Measurements from ENCODE around the gene SRRM1.
"Not testable (repeated sequence)": the region's sequence is repeated elsewhere in the genome, so short reads cannot be mapped to it uniquely, and the experiment has no call there.

The SRRM1 gene

DNA sequence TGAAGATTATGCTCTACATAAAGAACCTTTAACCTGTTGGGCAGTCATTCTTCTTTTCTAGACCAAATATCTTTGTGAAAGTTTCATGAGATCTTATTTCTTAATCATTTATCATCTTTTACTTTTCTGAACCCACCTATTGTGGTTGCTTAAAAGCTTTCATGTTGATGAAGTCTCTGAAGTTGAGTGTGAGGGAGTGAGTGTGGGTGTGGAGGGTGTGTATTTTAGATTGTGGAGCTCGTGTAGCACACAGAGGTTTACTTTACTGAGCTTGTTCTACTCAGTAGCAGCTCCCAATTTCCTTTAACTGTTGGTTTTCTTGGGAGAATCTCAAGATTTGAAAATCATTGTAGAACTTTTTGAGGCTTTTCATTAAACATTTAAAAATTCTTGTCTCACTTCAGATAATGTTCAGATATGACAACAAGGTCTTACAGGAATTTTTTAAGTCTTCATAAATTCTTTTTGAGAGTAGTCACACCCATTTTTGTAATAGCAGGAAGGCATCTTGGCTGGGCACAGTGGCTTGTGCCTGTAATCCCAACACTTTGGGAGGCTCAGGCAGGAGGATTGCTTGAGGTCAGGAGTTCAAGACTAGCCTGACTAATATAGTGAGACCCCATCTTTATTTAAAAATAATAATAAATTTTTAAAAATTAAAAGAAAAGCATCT, 17.0 kb downstream of the SRRM1 start:
- CTCF ChIA-PET = no interaction called here
- DNase-seq (ENCODE audit: extremely low spot score) = no peak
- no peak for TF ChIP-seq FOXK2 (IDR thresholded peaks at IDR 0.05)
- no peak for TF ChIP-seq ZNF384 (IDR thresholded peaks at IDR 0.05)
- TF ChIP-seq FOXA1 (IDR thresholded peaks at IDR 0.05) = no peak
- TF ChIP-seq PKNOX1 (IDR thresholded peaks at IDR 0.05) = no peak
- TF ChIP-seq SUZ12 (IDR thresholded peaks at IDR 0.05) = no peak
- POLR2A ChIA-PET = no interaction called here

DNA sequence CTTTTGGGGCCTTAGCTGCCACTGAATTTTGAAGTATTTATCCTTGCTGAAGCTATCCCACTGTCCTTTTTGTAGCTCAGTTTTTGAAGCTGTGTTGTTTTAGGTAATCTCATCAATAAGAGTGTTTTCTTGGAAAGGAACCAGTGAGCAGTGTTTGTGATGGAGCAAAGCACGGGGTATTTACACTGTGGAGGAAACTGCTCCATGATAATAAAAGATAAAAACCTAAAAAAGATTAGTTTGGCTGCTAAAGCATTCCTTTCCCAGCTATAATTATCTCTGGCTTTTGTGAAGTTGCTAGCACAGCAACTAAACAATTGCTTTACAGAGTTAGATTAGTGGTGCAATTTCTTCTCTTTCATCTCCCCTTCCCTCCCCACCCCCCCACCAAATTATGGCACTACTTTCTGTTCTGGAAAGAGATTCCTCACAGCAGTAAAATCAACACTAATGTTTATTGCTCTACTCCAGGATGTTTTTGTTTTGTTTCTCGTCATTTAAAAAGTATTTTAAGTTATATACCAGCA, 21.5 kb downstream of the SRRM1 start:
- ChIA-PET POLR2A (no interaction called here), CTCF (interaction anchor here (0.6 to 1.0 kb wide), 3 partner anchors 9 to 24 kb away, joined by 3 to 7 read pairs (median 4); no protein-coding TSS in a partner anchor)
- DNase-seq (ENCODE audit: extremely low spot score) = no peak
- TF ChIP-seq FOXM1 (IDR thresholded peaks at IDR 0.05; ENCODE audit: borderline replicate concordance) = no peak
- no peak for TF ChIP-seq FOXA1 (IDR thresholded peaks at IDR 0.05)
- no peak for TF ChIP-seq TARDBP (IDR thresholded peaks at IDR 0.05)
- TF ChIP-seq NFRKB (IDR thresholded peaks at IDR 0.05) = no peak
- TF ChIP-seq SUZ12 (IDR thresholded peaks at IDR 0.05) = no peak
- TF ChIP-seq FOXK2 (IDR thresholded peaks at IDR 0.05) = no peak
- TF ChIP-seq PKNOX1 (IDR thresholded peaks at IDR 0.05) = no peak

GRCh38 chr1:24666794-24667193, 23.7 kb downstream of the SRRM1 start:
- no peak for DNase-seq (ENCODE audit: extremely low spot score)
- no peak for TF ChIP-seq HDGF (IDR thresholded peaks at IDR 0.05; ENCODE audit: borderline replicate concordance)
- no peak for TF ChIP-seq BHLHE40 (IDR thresholded peaks at IDR 0.05; ENCODE audit: borderline replicate concordance)
- TF ChIP-seq NFRKB (IDR thresholded peaks at IDR 0.05) = no peak
- TF ChIP-seq PKNOX1 (IDR thresholded peaks at IDR 0.05) = no peak
- no peak for TF ChIP-seq SUZ12 (IDR thresholded peaks at IDR 0.05)
- TF ChIP-seq FOXA1 (IDR thresholded peaks at IDR 0.05) = no peak
- no peak for TF ChIP-seq L3MBTL2 (conservative IDR thresholded peaks at IDR 0.05)
- TF ChIP-seq ZNF384 (IDR thresholded peaks at IDR 0.05) = no peak
- no peak for TF ChIP-seq CTBP1 (IDR thresholded peaks at IDR 0.05; ENCODE audit: borderline replicate concordance)
- no peak for TF ChIP-seq LEF1 (IDR thresholded peaks at IDR 0.05; ENCODE audit: borderline replicate concordance)
- no peak for TF ChIP-seq TARDBP (IDR thresholded peaks at IDR 0.05)
- ChIA-PET POLR2A (no interaction called here), CTCF (no interaction called here)

GRCh38 chr1:24671372-24671771, 28.3 kb downstream of the SRRM1 start:
- POLR2A ChIA-PET; DNase-seq (ENCODE audit: extremely low spot score): not testable (repeated sequence)
- CTCF ChIA-PET = interaction anchor here (1.2 kb wide), 1 partner anchor 17 kb away, joined by 3 read pairs; no protein-coding TSS in a partner anchor

- DNase-seq (ENCODE audit: extremely low spot score); CTCF ChIA-PET; POLR2A ChIA-PET: not testable (repeated sequence)
These were observed 29.6 kb downstream of the SRRM1 start for GRCh38 chr1:24672686-24673085.

- no peak for TF ChIP-seq ARNT (IDR thresholded peaks at IDR 0.05)
- no peak for TF ChIP-seq LEF1 (IDR thresholded peaks at IDR 0.05; ENCODE audit: borderline replicate concordance)
- TF ChIP-seq SUZ12 (IDR thresholded peaks at IDR 0.05) = no peak
- TF ChIP-seq HDGF (IDR thresholded peaks at IDR 0.05; ENCODE audit: borderline replicate concordance) = no peak
- TF ChIP-seq NFRKB (IDR thresholded peaks at IDR 0.05) = no peak
- TF ChIP-seq SP1 (IDR thresholded peaks at IDR 0.05) = no peak
- no peak for TF ChIP-seq TARDBP (IDR thresholded peaks at IDR 0.05)
- no peak for TF ChIP-seq FOXK2 (IDR thresholded peaks at IDR 0.05)
- TF ChIP-seq BHLHE40 (IDR thresholded peaks at IDR 0.05; ENCODE audit: borderline replicate concordance) = no peak
- no peak for TF ChIP-seq ELF4 (IDR thresholded peaks at IDR 0.05)
- no peak for TF ChIP-seq PKNOX1 (IDR thresholded peaks at IDR 0.05)
- no peak for TF ChIP-seq FOXA1 (IDR thresholded peaks at IDR 0.05)
- no peak for TF ChIP-seq FOXM1 (IDR thresholded peaks at IDR 0.05; ENCODE audit: borderline replicate concordance)
- TF ChIP-seq CTBP1 (IDR thresholded peaks at IDR 0.05; ENCODE audit: borderline replicate concordance) = no peak
- no peak for TF ChIP-seq L3MBTL2 (conservative IDR thresholded peaks at IDR 0.05)
- TF ChIP-seq ZNF384 (IDR thresholded peaks at IDR 0.05) = no peak
- ChIA-PET CTCF (no interaction called here), POLR2A (no interaction called here)
- no peak for DNase-seq (ENCODE audit: extremely low spot score)
These were observed 30.2 kb downstream of the SRRM1 start for GRCh38 chr1:24673341-24673740.

- DNase-seq (ENCODE audit: extremely low spot score); CTCF ChIA-PET; POLR2A ChIA-PET: not testable (repeated sequence)
These were observed 35.3 kb downstream of the SRRM1 start for GRCh38 chr1:24678421-24678820.

Data from HEK293T (cell line).